Measurements from ENCODE around the gene CCNJ. TPM values are rescaled to one million over a fixed set of nuclear protein-coding genes. Genes with fewer than 3 reads are reported as not detected.

The CCNJ gene
- polyA plus RNA-seq, 1 of the 3 experiments (the other 2 are of a cell fraction) = 4.3 TPM

- Histone ChIP-seq H3K36me3 (replicated peaks in 1 of 2; ENCODE audit: control insufficient read depth in 1 of 2, insufficient read depth in 2 of 2, low read length in 1 of 2) (no peaks in the 10 kb centered on the region), H3K9me2 (no peaks in the 10 kb centered on the region), H3K27ac (ENCODE audit: low read depth in 2 of 2, low read length in 1 of 2) (no peak overlapping the region), H3K4me3 (ENCODE audit: low read depth in 2 of 2, low read length in 1 of 2) (no peak overlapping the region), H3K9me3 (no peaks in the 10 kb centered on the region), H2AFZ (ENCODE audit: low read depth) (no peak overlapping the region), H3K4me2 (no peak overlapping the region), H3K79me2 (ENCODE audit: insufficient read depth) (no peaks in the 10 kb centered on the region), H3F3A (replicated peaks; ENCODE audit: insufficient read depth) (no peaks in the 10 kb centered on the region), H3K9ac (no peak overlapping the region), H3K27me3 (ENCODE audit: insufficient read depth) (peaks cover 24% of the 10 kb centered on the region; the same call in 1 of the 2 replicates), H4K20me1 (ENCODE audit: insufficient read depth) (no peaks in the 10 kb centered on the region), H3K4me1 (ENCODE audit: control insufficient read depth in 1 of 2, insufficient read depth in 2 of 2, low read depth in 1 of 2, low read length in 1 of 2) (no peaks in the 10 kb centered on the region)
- ChIA-PET CTCF (no interaction called here), POLR2A (interaction anchor here (1.5 kb wide), 1 partner anchor 33 kb away, joined by 5 read pairs; the partner anchor contains the start of gene ZNF518A)
- TF ChIP-seq YY1 (IDR thresholded peaks at IDR 0.05; ENCODE audit: low read depth) = no peak
- no peak for TF ChIP-seq GABPA (IDR thresholded peaks at IDR 0.05; ENCODE audit: low read depth)
- no peak for TF ChIP-seq RFX5 (IDR thresholded peaks at IDR 0.05; ENCODE audit: low read length)
- no peak for TF ChIP-seq TCF12 (IDR thresholded peaks at IDR 0.05)
- no peak for TF ChIP-seq GATA2 (CRISPR knock-in tag; IDR thresholded peaks at IDR 0.05)
- no peak for TF ChIP-seq SIN3A (IDR thresholded peaks at IDR 0.05; ENCODE audit: borderline replicate concordance, low read depth, low read length)
- no peak for TF ChIP-seq ELF1 (IDR thresholded peaks at IDR 0.05)
- no peak for TF ChIP-seq RAD21 (IDR thresholded peaks at IDR 0.05; ENCODE audit: low read length)
- TF ChIP-seq USF2 (IDR thresholded peaks at IDR 0.05; ENCODE audit: borderline replicate concordance, low read depth, low read length) = no peak
- TF ChIP-seq CHD2 (IDR thresholded peaks at IDR 0.05; ENCODE audit: low read length, partially characterized antibody) = no peak
- TF ChIP-seq CTCF (IDR thresholded peaks at IDR 0.05) = no peak
- no peak for TF ChIP-seq RXRA (IDR thresholded peaks at IDR 0.05; ENCODE audit: borderline replicate concordance, low read depth)
- no peak for TF ChIP-seq REST (IDR thresholded peaks at IDR 0.05; ENCODE audit: low read depth, low read length)
- no peak for TF ChIP-seq FOXJ3 (CRISPR knock-in tag; IDR thresholded peaks at IDR 0.05)
- no peak for DNase-seq
- WGBS (ENCODE audit: low lambda C conversion rate) = 0% methylated on average over 1 of the region's 1 CpG
Measured at GRCh38 chr10:96096958-96097357, 53.6 kb downstream of the CCNJ start.

Data from SK-N-SH (cell line).